GM12801 (cell line): ENCODE results near the gene CMTM8.

ENCODE experiments used
- TF ChIP-seq, protein P1 (sequence below): IDR thresholded peaks from one replicate; pipeline ENCODE4 v1.5.1; 2011; ENCODE audit warnings: control low read depth; ENCODE audit not compliant: insufficient read length; ENCODE audit errors: extremely low read depth

The CMTM8 gene

DNA sequence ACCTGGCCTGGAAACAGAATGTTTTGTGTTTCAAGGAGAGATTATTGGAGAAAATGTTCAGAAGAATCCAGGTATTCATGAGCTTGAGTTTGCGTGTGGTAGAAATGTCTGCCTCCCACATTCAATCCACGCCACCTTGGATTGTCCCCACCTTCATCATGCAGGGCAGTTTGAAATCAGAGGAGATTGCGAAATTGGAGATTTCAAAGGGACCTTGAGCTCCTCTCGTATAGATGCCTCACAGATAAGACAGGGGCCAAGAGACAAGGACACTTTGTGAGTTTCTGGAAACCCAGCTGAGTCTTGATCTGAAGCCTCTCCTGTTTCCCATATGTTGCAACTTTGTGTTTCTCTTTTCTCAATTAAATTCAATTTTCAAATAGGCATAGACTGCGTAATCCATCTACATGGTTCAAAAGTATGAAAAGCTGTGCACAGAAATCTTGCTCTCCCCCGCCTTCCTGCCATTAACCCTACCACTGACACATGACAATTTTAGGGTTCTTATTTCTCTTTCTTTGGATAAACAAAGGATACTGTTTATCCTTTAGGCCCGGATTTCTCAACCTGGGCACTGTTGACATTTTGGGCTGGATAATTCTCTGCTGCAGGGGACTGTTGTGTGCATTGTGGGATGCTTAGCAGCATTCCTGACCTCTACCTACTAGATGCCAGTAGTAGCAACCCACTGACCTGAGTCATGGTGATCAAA, 53.8 kb downstream of the CMTM8 start:
- TF ChIP-seq, protein P1, sequence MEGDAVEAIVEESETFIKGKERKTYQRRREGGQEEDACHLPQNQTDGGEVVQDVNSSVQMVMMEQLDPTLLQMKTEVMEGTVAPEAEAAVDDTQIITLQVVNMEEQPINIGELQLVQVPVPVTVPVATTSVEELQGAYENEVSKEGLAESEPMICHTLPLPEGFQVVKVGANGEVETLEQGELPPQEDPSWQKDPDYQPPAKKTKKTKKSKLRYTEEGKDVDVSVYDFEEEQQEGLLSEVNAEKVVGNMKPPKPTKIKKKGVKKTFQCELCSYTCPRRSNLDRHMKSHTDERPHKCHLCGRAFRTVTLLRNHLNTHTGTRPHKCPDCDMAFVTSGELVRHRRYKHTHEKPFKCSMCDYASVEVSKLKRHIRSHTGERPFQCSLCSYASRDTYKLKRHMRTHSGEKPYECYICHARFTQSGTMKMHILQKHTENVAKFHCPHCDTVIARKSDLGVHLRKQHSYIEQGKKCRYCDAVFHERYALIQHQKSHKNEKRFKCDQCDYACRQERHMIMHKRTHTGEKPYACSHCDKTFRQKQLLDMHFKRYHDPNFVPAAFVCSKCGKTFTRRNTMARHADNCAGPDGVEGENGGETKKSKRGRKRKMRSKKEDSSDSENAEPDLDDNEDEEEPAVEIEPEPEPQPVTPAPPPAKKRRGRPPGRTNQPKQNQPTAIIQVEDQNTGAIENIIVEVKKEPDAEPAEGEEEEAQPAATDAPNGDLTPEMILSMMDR, result no peak

DNA sequence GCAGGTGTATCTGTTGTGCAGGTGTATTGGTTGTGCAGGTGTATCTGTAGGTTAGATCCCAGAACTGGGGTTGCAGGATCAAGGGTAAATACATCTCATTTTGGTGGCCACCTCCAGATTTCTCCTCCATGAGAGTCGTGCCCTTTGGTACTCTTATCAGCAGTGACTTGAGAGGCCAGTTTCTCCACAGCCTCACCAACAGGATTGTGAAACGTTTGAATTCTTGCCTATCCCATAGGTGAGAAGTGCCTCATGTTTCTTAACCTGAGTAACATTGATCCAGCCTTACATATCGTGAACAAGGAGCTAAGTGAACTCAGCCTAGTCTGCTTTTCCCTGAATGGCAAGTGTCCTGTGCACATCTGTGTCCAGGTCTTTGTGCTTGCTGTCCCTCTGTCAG, 55.4 kb downstream of the CMTM8 start:
- TF ChIP-seq, protein P1, result no peak

DNA sequence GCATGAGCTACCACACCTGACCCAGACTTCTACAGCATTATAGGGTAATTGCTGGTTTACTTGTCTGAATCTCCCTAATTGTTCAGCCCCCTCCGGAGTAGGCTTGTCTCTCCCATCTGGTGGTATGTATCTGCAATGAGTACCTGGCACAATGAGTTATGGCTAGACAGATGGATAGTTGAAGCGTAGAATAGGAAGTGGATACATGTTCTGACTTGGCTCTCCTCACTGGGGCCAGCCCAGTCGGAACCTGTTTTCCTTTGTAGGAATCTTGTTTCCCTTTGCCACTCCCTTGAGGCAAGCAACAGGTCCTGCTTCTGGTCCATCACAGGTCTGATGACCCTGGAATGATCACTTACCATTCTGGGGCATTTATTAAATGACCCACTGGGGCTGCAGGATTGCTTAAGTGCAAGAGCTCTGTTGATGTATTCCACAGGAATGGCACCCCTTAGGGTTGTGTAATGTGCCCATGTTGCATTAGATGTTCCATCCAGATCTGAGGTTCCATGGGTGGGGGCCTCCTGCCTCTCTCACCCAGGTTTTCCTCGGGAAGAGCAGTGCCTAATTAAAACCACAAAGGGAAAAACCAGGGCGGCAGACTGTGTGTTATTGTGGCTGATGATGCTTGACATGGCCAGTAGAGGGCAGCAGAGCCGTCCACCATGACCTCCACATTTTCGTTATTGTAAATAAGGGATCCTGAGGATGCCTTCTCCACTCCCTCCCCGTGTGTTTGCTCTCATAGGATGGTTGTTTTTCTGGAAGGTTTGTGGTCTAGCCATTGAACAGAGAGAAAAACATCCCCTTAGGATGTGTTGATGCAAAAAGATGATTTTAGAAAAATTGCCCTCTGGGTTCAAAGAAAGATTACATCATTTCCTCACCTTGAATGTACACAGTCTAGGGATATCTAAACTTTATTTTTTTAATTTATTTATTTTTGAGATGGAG, 58.0 kb downstream of the CMTM8 start:
- TF ChIP-seq, protein P1, result no peak

DNA sequence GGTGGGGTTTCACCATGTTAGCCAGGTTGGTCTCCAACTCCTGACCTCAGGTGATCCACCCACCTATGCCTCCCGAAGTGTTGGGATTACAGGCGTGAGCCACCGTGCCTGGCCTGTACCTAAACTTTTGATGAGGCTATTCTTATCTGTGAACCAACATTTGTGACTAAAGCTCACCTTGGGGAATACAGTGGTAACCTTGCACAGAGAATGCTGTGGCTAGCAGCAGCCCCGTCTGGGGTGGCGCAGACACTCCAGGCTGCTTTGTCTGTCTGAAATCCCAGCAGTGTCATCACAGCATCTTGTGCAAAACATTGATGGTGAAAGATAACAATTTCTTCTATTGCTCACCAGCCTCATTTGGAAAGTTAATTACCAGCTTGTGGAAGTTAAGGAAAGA, 58.9 kb downstream of the CMTM8 start:
- TF ChIP-seq, protein P1, result no peak

DNA sequence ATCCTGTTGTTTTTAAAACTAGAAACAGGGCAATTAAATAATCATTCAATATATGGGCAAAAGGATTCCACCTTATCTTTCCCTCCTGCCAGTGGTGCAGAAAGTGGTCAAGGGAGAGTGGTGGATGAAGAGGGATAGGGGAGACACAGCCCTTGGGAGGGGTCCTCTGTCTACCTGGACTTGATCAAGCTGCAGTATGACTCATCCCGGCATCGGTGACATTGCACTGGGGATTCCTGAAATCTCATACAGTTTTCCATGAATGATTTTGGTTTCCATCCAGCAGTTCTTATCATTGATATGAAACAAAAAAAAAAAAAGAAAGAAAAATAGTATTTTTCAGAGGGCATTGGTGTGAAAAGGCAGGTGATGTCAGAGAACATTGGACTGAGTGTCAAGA, 62.9 kb downstream of the CMTM8 start:
- TF ChIP-seq, protein P1, result no peak

DNA sequence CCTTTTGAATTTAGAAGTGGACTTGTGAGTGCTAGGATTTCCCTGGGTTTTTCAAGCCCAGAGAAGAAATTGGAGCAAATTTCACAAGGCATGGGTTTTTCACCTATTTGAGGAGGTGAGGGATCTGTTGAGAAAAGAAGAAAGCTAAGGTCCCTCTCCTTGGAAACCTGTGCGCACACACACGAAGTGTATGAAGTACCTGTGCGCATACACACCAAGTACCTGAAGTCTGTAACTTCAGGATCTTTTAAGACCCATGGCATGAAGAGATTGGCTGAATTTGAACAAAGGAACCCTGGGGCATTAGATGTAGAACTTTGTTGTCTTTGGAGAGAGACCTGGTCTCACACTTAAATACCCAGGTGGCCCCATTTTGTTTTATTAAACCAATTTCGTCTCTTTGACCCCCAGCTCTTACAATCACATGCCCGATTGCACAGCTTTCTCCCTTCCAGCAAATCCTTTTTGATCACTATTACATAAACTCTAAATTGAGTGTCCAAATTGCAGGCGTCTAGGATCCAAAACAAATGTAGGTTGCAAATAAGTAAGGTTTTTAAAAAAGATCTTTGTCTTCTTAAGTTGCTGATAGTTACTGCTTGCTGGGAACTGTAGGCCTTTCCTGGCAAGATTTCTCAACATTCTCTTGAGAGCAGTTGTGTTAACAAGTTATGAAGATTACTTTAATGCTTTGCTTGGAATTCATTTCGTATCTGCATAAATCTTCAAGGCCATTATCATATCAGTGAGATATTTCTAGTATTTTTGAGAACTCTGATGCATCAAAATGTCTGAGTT, 64.3 kb downstream of the CMTM8 start:
- TF ChIP-seq, protein P1, result no peak

DNA sequence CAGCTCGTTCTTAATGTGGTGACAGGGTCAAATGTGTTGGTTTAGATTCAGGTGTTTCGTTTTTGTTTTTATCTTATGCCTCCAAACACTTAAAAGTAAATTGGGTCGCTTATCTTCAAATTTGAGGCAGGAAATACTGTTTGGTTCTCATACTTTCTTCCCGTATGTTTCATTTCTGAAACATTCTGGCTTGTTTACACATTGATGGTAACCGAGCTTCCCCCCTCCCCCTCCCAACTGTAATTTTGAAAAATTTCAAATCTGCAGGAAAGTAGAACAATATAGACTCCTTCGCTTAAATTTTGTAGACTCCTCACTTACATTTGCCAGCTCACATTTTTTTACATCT, 64.9 kb downstream of the CMTM8 start:
- TF ChIP-seq, protein P1, result no peak
